Measurements from ENCODE around the gene TMEM72. TPM values are rescaled to one million over a fixed set of nuclear protein-coding genes. Genes with fewer than 3 reads are reported as not detected.

TMEM72 gene
- total and polyA plus RNA-seq, 2 of the 13 experiments (the other 11 are each of a cell fraction or from before 2014, with no cell fraction given) = 0.04 TPM; not detected in 1

GRCh38 chr10:44963772-44964633 lies 52.9 kb downstream of the TMEM72 start (continued):
- TF ChIP-seq ZNF549 (CRISPR knock-in tag; IDR thresholded peaks at IDR 0.05) (no peak), SCMH1 (CRISPR knock-in tag; IDR thresholded peaks at IDR 0.05; ENCODE audit: borderline replicate concordance) (no peak), KLF11 (CRISPR knock-in tag; IDR thresholded peaks at IDR 0.05) (peak; percentile 77; the same call in 1 of the 2 replicates), EZH2 (conservative IDR thresholded peaks at IDR 0.05; ENCODE audit: low read depth, low read length) (no peak), SALL1 (CRISPR knock-in tag; IDR thresholded peaks at IDR 0.05) (peak; percentile 75), SMAD9 (CRISPR knock-in tag; IDR thresholded peaks at IDR 0.05) (no peak), KLF15 (CRISPR knock-in tag; IDR thresholded peaks at IDR 0.05; ENCODE audit: borderline replicate concordance) (no peak), CTCF (CRISPR knock-in tag; IDR thresholded peaks at IDR 0.05) (peak; percentile 44), ZNF598 (CRISPR knock-in tag; IDR thresholded peaks at IDR 0.05; ENCODE audit: borderline replicate concordance) (no peak), NCOA5 (CRISPR knock-in tag; IDR thresholded peaks at IDR 0.05) (no peak), TEAD2 (CRISPR knock-in tag; IDR thresholded peaks at IDR 0.05) (no peak), ZBTB20 (CRISPR knock-in tag; IDR thresholded peaks at IDR 0.05; ENCODE audit: borderline replicate concordance, low read depth) (no peak), ZBTB42 (CRISPR knock-in tag; IDR thresholded peaks at IDR 0.05) (no peak), ZNF160 (CRISPR knock-in tag; IDR thresholded peaks at IDR 0.05) (0 out of 2 replicates have a peak, but pooled peaks have one; percentile 24), YEATS2 (CRISPR knock-in tag; IDR thresholded peaks at IDR 0.05; ENCODE audit: borderline replicate concordance) (no peak), MAFG (CRISPR knock-in tag; IDR thresholded peaks at IDR 0.05) (no peak), ZNF143 (CRISPR knock-in tag; IDR thresholded peaks at IDR 0.05) (no peak), ZNF737 (CRISPR knock-in tag; IDR thresholded peaks at IDR 0.05; ENCODE audit: borderline replicate concordance) (no peak), MLXIP (CRISPR knock-in tag; IDR thresholded peaks at IDR 0.05; ENCODE audit: borderline replicate concordance) (no peak), RFX5 (IDR thresholded peaks at IDR 0.05; ENCODE audit: low read depth, low read length) (no peak), ZFP90 (CRISPR knock-in tag; IDR thresholded peaks at IDR 0.05; ENCODE audit: borderline replicate concordance) (peak; percentile 80; the same call in 1 of the 2 replicates), ZNF501 (CRISPR knock-in tag; IDR thresholded peaks at IDR 0.05) (no peak), TARDBP (CRISPR knock-in tag; IDR thresholded peaks at IDR 0.05) (peak; percentile 78), ATRX (CRISPR knock-in tag; IDR thresholded peaks at IDR 0.05; ENCODE audit: borderline replicate concordance) (no peak), HDAC1 (CRISPR knock-in tag; IDR thresholded peaks at IDR 0.05) (peak; percentile 78), PBX2 (CRISPR knock-in tag; IDR thresholded peaks at IDR 0.05) (no peak)
